ENCODE measurements around the gene NFIC. TPM values are rescaled to one million over a fixed set of nuclear protein-coding genes. Genes with fewer than 3 reads are reported as not detected.
A peak's percentile ranks its signal among the peaks of the same experiment; 100 is the strongest.

The NFIC gene
- total RNA-seq (2021): 71.1 and 75.6 TPM in 2 replicates
- Bru-seq, nascent RNA: percentile 61 among the genes with signal in this experiment
- BruChase-seq, experiment 1, labeled RNA remaining after a 2-hour chase: percentile 58 among the genes with signal in this experiment
- percentile 75 among the genes with signal in this experiment for BruChase-seq, experiment 2, labeled RNA remaining after a 6-hour chase
- long read RNA-seq, partial matches to known transcripts: 0 of 23 reads
- long read RNA-seq, other reads (novel, unspliced or antisense): 22 of 23 reads

GRCh38 chr19:3365836-3366752, at the start of gene NFIC:
Gene NFIC, plus strand, starts transcription at chr19:3366583. Its CDS starts 54 bp downstream, at chr19:3366637.
- TF ChIP-seq EZH2 (IDR thresholded peaks at IDR 0.05; ENCODE audit: low read depth) (no peak), CTCF (conservative IDR thresholded peaks at IDR 0.05) (no peak)
- Histone ChIP-seq H3K4me1 (replicated peaks; ENCODE audit: insufficient read depth) (0 out of 2 replicates have a peak, but pooled peaks cover 4% of the 10 kb centered on the region), H3K79me2 (ENCODE audit: low read depth) (peaks cover 44% of the 10 kb centered on the region), H3K9me2 (ENCODE audit: insufficient read depth) (no peaks in the 10 kb centered on the region), H3F3A (ENCODE audit: insufficient read depth, low read depth) (no peaks in the 10 kb centered on the region; the same call in 1 of the 2 replicates), H3K27me3 (ENCODE audit: insufficient read depth, low read depth) (no peaks in the 10 kb centered on the region), H3K27ac (no peak within 1 kb of the TSS), H3K4me2 (peak within 1 kb of the TSS; percentile 88), H3K36me3 (ENCODE audit: low read depth) (no peaks in the 10 kb centered on the region), H3K4me3 (peak within 1 kb of the TSS; percentile 71), H4K20me1 (ENCODE audit: insufficient read depth) (peaks cover 11% of the 10 kb centered on the region), H2AFZ (peak within 1 kb of the TSS; percentile 58; the same call in 1 of the 2 replicates), H3K9me3 (ENCODE audit: insufficient read depth, low read depth) (no peaks in the 10 kb centered on the region)
- CTCF ChIA-PET: interaction anchor here (0.5 kb wide), 1 partner anchor 14 kb away, joined by 3 read pairs; no protein-coding TSS in a partner anchor
- POLR2A ChIA-PET (ENCODE audit: unreplicated experiment): no interaction called here
- intact Hi-C loops (cut with micrococcal nuclease; ENCODE audit: unreplicated experiment): no loop called here
- peak; percentile 43 to 47 for DNase-seq
- no TSS peak for BruUV-seq (replicated peaks)

DNA sequence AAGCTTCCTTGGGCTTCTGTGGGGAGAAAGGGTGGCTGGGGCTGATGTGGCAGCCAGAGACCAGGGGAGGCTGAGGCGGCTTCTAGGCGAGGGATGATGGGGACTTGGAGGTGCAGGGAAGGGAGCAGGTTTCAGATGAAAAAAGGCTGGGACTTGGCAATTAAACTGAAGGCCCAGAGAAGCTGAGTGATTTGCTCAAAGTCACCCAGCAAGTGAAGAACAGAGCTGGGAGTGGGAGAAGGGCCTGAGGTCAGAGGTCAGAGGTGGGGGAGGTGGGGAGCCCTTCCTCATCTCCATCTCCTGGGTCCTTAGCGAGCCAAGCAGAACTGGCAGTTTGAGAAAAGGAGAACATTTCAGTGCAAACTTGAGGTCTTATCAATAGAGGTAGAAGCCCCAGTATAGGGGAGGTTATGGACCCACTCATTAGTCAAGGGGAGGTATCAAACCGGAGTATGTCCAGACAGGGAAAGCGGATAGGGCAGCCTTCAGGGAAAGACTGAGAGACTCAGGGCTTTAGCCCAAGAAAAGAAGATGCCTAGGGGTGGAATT, 49.6 kb upstream of the NFIC start:
- H3K27ac ChIP-seq: no peak overlapping the region
- DNase-seq: no peak
- ChIA-PET POLR2A (ENCODE audit: unreplicated experiment) (no interaction called here), CTCF (no interaction called here)
- no peak overlapping the region for H3K4me3 ChIP-seq
- H3K79me2 ChIP-seq (ENCODE audit: low read depth): no peaks in the 10 kb centered on the region
- no peaks in the 10 kb centered on the region for H3K9me2 ChIP-seq (ENCODE audit: insufficient read depth)
- TF ChIP-seq CTCF (conservative IDR thresholded peaks at IDR 0.05): no peak
- no peak for TF ChIP-seq EZH2 (IDR thresholded peaks at IDR 0.05; ENCODE audit: low read depth)
- no peaks in the 10 kb centered on the region for H3K36me3 ChIP-seq (ENCODE audit: low read depth)
- H3F3A ChIP-seq (ENCODE audit: insufficient read depth, low read depth): peaks cover 13% of the 10 kb centered on the region; the same call in 1 of the 2 replicates
- intact Hi-C loops (cut with micrococcal nuclease; ENCODE audit: unreplicated experiment): no loop called here
- no peak overlapping the region for H2AFZ ChIP-seq
- no peak overlapping the region for H3K4me2 ChIP-seq
- no peaks in the 10 kb centered on the region; the same call in 1 of the 2 replicates for H3K27me3 ChIP-seq (ENCODE audit: insufficient read depth, low read depth)
- no peaks in the 10 kb centered on the region for H3K9me3 ChIP-seq (ENCODE audit: insufficient read depth, low read depth)
- no peaks in the 10 kb centered on the region for H3K4me1 ChIP-seq (replicated peaks; ENCODE audit: insufficient read depth)
- H4K20me1 ChIP-seq (ENCODE audit: insufficient read depth): no peaks in the 10 kb centered on the region
- BruUV-seq (replicated peaks): no TSS peak

- POLR2A ChIA-PET (ENCODE audit: unreplicated experiment): no interaction called here
- Histone ChIP-seq H3K4me3 (no peak overlapping the region), H3F3A (ENCODE audit: insufficient read depth, low read depth) (peaks cover 13% of the 10 kb centered on the region; the same call in 1 of the 2 replicates), H3K4me1 (replicated peaks; ENCODE audit: insufficient read depth) (no peaks in the 10 kb centered on the region), H3K9me3 (ENCODE audit: insufficient read depth, low read depth) (no peaks in the 10 kb centered on the region), H3K27ac (no peak overlapping the region), H3K79me2 (ENCODE audit: low read depth) (no peaks in the 10 kb centered on the region), H3K9me2 (ENCODE audit: insufficient read depth) (no peaks in the 10 kb centered on the region), H3K36me3 (ENCODE audit: low read depth) (no peaks in the 10 kb centered on the region), H3K27me3 (ENCODE audit: insufficient read depth, low read depth) (no peaks in the 10 kb centered on the region), H2AFZ (no peak overlapping the region), H4K20me1 (ENCODE audit: insufficient read depth) (no peaks in the 10 kb centered on the region), H3K4me2 (no peak overlapping the region)
- no peak for TF ChIP-seq EZH2 (IDR thresholded peaks at IDR 0.05; ENCODE audit: low read depth)
- no peak for TF ChIP-seq CTCF (conservative IDR thresholded peaks at IDR 0.05)
- intact Hi-C loops (cut with micrococcal nuclease; ENCODE audit: unreplicated experiment): loop anchor here (10.0 kb wide), 1 partner anchor 885 kb away; no protein-coding TSS in a partner anchor
- BruUV-seq (replicated peaks): no TSS peak
- DNase-seq: no peak
- CTCF ChIA-PET: no interaction called here
These were observed 46.6 kb upstream of the NFIC start for GRCh38 chr19:3319643-3320353.
